NCI-H146 treated with DMSO at 0.1 percent for 48 hours (cell line): ENCODE measurements around the gene FGF3.

Experiments
- DNase-seq: peaks from one replicate; lab custom pipeline; 2025; ENCODE audit not compliant: unreplicated experiment; lab: John Stamatoyannopoulos, UW

Gene FGF3

DNA sequence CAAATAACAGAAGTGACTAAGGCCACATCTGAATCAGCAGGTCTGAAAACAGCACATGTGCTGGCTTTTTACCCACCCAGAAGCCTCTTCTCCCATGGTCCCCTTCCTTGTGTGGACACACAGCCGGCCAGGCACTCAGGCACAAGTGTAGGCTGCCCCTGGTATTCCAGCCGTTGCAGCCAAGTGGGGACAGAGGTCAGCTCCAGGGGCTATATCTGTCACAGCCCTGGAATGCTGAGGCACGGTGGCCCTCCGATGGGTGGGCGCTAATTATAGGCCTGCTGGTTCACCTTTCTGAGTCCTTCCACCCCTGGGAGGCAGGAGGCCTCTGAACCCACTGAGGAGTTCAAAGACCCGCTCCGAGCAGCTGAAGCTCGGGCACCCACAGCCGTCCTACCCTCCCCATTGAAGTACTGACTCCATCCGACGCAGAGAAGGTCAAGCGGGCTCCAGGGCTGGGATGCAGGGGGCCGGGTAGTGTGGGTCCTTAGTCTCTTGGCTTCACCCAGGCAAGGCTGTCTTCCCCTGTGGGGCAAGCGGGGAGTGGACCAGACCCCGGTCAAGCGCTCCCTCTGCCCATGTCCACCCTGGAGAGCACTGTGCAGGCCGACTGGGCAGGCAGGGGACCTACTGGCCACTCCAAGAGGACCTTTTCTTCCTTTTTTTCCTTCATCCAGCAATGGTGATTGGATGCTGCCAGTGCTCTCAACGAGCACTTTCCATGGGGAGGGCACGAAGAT, 14.3 kb downstream of the FGF3 start:
- no peak for DNase-seq

DNA sequence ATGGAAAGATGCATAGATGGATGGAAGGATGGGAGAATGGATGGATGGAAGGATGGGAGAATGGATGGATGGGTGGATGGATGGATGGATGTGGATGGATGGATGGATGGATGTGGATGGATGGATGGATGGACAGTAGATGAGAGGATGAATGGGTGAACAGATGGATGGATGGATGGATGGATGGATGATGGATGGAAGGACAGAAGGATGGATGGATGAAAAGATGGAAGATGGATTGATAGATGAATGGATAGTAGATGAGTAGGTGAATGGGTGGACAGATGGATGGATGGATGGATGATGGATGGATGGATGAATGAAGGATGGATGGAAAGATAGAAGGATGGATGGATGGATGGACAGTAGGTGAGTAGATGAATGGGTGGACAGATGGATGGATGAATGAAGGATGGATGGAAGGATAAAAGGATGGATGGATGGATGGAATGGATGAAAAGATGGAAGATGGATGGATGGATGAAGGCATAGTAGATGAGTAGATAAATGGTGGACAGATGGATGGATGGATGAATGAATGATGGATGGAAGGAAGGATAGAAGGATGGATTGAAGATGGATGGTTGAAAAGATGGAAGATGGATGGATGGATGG, 15.5 kb downstream of the FGF3 start:
- DNase-seq = no peak

DNA sequence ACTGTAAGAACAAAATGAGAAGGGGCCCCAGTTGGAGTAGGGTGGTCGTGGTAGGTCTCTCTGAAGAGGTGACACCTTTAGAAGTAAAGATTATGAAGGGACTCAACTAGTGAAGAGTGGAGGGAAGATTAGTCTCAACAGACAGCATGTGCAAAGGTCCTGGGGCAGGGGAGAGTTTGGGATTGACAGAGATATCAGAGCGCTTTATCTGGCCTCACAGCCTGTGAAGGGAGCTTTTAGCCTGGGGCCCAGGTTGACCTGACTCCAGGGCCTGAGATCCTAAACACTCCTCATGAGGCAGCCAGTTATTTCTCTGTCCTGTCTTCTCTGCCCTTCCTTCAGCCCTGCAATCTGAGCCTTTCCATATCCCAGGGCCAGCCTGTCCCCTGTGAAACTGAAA, 16.2 kb downstream of the FGF3 start:
- no peak for DNase-seq

DNA sequence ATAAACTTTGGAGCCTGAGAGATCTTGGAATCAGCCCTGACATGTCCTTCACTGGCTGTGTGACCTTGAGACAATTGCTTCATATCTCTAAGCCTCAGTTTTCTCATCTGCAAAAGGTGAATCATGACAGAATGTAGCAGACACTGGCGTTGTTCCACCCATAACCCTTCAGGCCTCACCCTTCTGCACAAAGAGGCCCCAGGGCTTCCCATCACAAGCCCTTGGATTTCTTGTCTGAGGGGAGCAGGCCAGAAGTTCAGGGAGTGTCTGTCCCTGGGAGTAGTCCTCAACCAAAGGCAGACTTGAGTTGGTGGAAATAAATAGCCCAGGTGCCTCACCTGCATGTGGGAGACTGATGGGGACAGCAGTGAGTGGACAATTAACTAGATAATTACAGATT, 16.6 kb downstream of the FGF3 start:
- DNase-seq = no peak

DNA sequence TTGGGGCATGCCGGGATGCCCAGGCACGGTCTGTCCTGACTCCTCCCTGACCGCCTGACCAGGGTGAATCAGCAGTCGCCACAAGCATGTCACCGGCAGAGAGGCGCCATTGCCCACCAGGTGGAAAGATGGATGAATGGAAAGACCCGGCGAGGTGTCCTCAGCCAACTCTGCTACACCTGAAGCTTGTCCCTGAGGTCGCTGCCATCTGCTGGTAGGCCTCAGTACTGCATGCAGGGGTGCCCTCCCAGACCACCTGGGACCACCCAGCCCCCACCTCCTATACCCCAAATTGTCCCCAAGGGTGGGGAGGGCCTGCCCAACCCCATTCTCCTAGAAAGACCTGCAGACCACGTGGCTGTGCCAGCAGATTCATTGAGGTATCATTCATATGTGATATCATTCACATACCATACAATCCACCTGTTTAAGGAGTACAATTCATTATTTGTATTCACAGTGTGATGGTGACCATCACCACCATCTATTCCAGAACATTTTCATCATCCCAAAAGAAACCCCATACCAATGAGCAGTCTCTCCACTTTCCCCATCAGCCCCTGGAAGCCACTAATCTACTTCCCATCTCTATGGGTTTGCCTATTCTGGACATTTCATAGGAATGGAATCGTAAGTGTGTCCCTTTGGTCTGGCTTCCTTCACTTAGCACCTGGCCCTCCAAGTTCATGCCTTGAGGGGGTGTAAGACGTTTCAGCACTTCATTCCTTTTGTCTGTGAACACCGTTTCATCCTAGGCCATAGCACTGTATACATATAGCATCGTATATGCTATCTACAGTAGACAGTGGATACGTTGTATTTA, 17.5 kb downstream of the FGF3 start:
- DNase-seq = no peak

DNA sequence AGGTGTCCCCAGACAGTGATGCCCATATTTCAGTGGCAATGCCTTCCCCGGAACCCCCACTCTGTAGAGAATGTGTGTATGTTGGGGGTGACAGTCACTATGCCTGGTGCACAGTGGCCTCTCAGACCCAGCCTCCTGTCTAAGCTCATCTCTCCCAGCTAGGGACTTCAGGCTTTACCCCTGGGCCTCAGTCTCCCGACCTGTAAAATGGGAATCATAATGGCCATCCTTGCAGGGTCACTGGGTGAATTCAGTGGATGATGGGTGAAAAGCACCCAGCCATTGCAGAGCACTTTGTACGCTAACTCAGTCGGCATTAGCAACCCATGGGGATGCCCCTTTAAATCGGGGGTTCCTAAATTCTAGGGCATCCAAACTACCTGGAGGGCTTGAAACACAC, 18.9 kb downstream of the FGF3 start:
- DNase-seq = no peak

DNA sequence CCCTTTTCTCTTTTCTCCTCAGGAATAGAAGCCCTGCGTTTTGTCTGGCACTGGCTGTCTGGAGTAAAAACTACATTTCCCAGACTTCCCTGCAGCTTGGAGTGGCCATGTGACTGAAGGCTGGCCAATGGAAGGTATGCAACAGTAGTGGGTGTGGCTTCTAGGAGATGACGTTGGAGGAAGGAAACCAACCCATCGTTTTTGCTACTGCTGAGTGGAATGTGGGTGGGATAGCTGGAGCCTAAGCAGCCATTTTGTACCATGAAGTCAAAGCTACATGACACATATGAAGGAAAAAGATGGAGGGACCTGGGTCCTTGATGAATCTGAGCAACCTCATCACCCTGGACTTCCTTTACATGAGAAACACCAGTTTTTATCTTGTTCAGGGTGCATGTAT, 19.6 kb downstream of the FGF3 start:
- no peak for DNase-seq

DNA sequence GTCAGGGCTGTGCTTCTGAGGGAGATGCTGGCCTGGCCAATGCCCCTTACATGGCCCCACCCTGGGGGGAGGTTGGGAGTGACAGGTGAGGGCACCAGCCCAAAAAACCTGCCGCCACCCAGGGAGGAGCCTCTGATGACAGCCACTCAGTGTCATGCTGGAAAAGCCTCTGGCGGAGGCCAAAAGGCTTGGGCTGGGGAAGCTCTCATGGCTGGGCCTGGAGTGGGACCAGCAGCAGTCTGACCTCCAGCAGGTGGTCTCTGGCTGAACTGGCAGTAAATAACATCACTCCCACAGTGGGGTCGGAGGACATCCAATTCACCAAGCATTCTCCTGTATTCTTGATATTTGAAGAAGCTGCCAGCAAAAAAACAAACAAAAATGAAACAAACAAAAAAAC, 20.1 kb downstream of the FGF3 start:
- DNase-seq = no peak

DNA sequence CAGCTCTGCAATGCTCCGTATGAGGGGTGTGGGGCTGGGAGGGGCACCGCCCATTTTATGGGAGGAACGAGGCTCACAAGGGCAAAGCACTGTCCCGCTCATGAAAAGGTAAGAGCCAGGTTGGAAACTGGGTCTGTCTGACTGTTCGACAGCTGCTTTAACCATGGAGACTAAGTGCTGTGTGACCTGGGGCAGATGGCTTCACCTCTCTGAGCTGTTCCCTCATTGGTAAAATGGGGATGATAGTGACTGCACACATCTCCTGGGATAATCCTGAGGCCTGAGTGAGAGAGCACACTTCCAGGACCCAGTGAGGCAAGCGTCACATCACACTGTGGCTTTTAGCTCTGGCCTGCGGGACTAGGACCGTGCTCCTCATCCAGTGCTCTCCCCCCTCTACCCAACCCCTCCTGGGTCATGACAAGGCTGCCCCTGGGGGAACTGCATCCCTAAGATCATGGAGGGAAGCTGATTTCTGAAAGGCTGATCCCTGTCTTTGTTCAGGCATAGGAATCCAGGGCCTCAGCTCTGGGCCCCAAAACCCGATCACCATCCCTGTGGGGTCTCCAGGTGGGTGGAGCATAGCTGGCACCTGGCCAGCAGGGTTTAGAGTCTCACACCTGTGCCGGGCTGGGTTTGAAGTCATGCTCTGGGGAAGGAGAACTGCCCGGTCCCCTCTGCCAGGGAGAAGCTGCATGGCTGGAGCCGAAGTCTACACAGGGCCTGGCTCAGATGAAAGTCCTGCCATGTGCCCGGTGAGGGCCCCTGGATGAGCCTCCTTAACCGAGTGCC, 21.3 kb downstream of the FGF3 start:
- DNase-seq = no peak

DNA sequence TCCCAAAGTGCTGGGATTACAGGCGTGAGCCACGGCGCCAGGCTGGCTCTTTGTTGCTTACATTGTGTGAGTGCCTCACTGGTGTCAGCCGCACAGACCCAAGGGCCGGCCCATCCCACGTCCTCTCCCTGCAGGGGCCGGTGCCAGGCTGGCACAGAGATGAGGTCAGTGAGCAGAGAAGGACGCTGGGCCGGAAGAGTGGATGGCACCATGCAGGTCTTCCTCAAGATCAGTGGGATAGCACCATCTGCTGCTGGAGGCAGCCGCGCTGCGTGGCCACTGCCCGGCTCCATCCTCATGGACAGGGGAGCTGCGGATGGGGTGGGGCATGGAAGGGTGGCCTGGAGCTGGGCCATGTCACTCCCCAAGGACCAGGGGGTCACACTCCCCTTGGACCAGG, 22.1 kb downstream of the FGF3 start:
- DNase-seq = no peak

DNA sequence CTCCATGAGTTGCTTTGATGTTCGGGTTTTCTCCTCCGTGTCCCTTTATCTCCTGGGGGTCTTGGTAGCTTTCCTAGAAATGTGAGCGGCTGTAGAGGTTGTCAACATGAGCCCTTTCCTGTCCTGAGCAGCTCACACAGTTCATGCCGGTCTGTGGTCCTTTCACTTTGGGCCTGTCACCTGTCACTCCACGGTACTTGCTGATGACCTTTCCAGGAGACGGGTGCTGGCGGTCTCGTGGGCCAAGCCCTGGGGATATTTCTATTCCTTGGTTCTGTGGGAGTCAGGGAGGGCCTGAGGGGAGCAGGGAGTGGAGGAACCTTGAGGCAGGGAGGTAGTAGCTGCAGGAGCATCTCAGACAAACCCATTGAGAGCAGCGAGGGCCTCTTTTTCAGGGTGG, 23.2 kb downstream of the FGF3 start:
- no peak for DNase-seq

DNA sequence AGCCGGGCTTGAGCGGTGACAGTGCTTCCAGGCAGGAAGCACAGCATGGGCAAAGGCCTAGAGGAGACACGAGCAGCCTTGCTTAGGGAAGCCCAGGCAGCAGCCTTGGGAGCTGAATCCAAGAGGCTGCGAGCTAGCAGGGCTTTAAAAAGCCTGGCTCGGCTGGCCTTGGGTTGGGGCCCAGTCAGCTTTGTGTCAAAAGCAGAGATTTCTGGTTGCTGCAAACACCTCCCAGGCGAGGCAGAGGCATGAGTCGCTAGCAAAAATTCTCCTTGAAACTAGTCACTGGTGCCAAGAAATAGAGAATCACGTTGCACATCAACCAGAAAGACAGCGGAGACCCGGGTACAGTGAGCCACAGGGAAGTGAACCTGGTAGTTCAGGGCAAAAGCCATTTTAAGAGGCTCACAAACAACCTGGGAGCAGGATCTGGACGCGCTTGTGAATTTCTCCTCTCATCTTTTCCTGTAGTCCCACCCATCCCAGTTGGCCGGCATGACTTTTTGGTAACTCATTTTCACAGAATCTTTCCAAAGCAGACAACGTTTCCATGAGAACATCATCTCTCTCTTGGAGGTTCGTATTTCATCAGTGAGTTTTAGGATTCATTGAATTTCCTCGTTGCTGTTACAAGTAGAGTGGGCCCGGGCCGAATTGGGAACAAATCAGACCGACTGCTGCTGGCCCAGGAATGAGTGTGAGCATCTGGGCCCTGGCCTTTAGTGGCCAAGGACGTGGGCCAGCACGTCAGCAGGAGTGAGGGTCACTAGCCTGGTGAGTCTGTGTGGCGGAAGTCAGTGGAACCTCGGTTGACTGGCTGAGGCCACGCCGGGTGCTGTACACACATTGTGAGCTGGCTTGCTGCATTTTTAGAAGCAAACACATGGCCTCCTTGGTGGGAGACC, 27.7 kb downstream of the FGF3 start:
- no peak for DNase-seq

DNA sequence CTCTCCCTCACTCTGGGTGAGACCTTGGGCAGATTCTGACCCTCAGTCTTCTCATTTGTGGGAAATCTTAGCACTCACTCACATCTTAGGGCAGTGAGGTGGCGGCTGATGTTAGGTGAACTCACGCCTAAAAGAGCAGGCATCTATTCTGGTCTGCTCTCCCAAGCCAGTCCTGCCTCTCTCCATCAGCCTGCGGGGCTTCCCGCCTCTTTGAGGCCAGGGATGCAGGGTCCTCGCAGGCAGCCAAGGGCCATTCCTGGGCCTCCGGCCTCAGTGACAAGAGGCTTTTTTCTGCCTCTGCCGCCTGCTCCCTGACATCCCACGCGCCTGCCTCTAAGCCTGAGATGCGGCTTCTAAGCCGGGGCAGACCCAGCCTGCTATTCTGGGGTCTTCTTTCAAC, 30.3 kb downstream of the FGF3 start:
- no peak for DNase-seq

DNA sequence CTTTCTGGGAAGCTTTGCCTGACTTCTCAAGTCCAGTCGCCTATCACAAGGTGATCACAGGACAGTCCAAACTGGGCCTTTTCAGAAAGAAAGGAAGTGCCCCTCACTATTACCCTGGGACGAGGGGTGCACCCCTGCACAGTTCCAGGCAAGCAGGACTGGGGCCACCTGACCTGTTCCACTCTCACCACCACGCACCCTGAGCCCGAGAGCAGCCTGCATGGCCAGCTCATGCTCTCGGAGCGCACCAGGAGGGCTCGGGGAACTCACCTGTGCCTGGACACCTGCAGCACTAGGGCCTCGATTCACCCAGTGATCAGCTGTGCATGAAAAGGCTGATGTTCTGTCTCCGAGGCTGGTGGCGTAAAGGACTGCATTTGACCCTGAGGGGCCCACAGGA, 31.3 kb downstream of the FGF3 start:
- DNase-seq = no peak

DNA sequence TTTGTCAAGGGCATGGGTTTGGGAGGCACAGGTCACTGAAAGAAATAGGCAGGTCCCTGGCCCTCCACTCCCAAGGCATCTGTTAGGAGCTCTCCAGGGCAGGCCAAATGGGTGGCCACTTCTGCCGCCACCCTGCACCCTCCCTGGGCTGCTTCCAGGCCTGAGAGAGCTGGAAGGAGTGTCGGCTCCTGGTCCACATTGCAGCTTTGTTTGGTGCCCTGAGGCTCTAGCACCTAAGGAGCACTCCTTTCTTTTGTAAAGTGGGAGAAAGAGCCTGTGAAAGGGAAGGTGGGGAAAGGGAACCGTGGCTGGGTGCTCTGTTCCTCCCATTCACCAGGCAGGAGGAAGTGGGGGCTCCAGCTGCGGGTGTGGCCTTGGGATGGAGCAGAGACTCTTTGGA, 31.8 kb downstream of the FGF3 start:
- DNase-seq = no peak

DNA sequence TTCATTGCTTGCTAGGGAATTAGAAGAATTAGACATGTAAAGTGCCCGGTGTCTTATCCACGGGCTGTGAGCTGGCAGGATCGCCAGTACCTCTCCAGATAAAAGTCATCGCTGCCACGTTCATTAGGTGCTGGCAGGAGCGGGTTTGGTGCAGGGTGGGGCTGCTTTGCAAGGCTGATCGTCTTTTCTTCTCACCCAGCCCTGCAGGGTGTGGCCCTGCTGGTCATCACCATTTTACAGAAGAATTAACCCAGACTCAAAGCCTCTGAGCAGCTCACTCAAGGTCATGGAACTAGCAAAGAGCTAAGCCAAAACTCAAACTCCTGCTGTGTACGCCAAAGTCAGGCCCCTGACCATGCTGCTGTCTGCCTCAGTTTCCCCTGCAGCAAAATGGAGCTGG, 38.0 kb downstream of the FGF3 start:
- no peak for DNase-seq

DNA sequence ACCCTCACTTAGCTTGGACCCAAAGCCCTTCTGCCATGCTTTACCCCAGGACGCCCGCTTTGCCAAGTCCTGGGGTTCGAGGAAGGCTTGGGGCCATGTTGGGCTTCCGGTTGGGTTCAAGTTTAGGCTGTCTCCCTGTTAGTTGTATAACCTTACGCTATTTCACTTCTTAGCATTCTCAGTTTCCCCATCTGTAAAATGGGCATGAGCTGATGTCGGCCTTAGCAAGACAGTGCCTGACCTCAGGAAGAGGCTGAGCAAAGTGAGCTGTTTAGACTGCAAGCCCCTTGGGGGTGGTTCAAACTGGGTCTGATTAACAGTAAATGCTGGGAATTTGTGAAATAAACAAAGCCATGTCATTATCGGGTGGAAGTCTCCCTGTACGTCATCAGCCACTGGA, 40.8 kb downstream of the FGF3 start:
- DNase-seq = no peak

DNA sequence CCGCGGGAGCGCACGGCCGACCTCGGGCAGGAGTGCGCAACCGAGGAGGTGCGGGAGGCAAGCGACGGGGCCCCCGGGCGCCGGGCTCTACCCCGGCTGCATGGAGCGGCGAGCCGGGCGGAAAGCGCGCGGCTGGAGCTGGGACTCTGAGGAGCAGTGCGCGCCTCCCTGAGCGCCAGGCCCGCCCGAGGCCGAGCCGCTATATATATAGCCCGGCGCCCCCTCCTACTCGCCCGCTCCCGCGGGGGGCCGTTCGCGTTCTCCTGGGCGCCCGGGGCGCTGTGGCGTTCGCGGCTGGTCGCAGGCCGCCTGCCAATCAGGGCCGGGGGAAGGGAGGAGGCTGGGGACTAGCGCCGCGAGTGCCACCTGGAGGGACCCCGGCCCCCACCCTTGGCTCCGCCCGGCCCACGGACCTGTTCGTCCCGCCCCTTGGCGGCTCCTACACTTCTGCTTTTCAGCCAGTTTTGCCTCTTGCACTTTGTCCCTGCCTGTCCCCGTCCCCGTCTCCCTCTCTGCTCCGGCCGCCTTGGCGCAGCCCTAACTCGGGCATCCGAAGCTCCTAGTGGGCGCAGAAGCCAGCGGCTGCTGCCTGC, 44.0 kb downstream of the FGF3 start, which contains the start of gene FGF4:
Gene FGF4 (minus strand): TSS at position 179 of the 593 bp plus-strand sequence. CDS start 257 bp downstream, outside the sequence.
- DNase-seq = no peak

DNA sequence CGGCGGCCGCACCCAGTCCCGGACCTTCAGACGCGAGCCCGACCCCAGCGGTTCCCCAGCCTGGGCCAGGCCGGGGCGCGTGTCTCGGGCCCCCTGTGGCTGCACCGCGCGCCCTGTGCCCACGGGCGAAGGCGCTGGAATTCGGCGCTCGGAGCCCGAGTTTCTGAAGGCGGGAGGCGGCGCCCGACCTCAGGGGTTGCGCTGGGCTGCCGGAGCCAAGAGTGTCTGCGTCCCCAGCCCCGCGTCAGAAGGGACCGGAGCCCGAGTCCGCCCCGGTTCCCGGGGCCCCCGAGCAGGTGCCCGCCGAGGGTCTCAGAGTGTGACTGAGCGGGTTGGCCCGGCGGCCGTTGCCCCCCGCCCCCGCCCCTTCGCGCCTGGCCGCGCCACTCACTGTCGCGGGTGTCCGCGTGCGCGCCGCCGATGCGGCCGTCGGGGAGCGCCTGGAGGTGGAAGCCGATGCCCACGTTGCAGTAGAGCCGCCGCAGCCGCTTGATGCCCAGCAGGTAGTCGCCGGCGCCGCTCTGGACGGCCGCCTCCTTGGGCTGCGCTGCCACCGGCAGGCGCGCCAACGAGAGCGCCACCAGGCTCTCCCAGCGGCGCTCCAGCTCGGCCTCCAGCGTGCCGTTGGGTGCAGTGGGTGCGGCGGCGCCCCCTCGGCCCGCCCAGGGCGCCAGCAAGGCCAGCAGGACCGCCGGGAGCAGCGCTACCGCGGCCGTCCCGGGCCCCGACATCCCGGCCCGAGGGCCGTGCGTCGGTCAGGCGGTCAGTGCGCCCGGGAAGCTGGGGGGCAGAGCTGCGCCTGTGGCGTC, 44.7 kb downstream of the FGF3 start:
- DNase-seq = no peak
